SU-DHL-6 (cell line): Measurements from ENCODE around the gene HSPA12A.

Source experiments
- EZH2phosphoT487 ChIP-seq: fragments of 200-600 bp; sonication (generic), shearing (Covaris generic); conservative IDR thresholded peaks from 2 replicates; pipeline ENCODE4 v1.6.1; 2018; ENCODE audit warnings: mild to moderate bottlenecking, antibody characterized with exemption, low read length, moderate library complexity, mixed read lengths
- TF ChIP-seq, protein P1 (sequence below): fragments of 200-600 bp; sonication (generic); IDR thresholded peaks from one replicate; pipeline ENCODE4 v1.5.1; 2017; ENCODE audit warnings: antibody characterized with exemption, mild to moderate bottlenecking, low read length, moderate library complexity; ENCODE audit not compliant: insufficient read depth, poor library complexity, severe bottlenecking

- TF ChIP-seq, protein P1, sequence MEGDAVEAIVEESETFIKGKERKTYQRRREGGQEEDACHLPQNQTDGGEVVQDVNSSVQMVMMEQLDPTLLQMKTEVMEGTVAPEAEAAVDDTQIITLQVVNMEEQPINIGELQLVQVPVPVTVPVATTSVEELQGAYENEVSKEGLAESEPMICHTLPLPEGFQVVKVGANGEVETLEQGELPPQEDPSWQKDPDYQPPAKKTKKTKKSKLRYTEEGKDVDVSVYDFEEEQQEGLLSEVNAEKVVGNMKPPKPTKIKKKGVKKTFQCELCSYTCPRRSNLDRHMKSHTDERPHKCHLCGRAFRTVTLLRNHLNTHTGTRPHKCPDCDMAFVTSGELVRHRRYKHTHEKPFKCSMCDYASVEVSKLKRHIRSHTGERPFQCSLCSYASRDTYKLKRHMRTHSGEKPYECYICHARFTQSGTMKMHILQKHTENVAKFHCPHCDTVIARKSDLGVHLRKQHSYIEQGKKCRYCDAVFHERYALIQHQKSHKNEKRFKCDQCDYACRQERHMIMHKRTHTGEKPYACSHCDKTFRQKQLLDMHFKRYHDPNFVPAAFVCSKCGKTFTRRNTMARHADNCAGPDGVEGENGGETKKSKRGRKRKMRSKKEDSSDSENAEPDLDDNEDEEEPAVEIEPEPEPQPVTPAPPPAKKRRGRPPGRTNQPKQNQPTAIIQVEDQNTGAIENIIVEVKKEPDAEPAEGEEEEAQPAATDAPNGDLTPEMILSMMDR, result no peak
- TF ChIP-seq EZH2phosphoT487, result no peak
These were observed 106.0 kb downstream of the HSPA12A start for GRCh38 chr10:116636385-116636784.
